SU-DHL-6 (cell line): ENCODE data around the gene ZNF560.
A peak's percentile ranks its signal among the peaks of the same experiment; 100 is the strongest.

Experiments used
- H2AFZ ChIP-seq: fragments of 200-600 bp; sonication (generic); 2 replicates; pipeline ENCODE4 v1.6.1; 2014; ENCODE audit warnings: low read depth, mild to moderate bottlenecking, moderate library complexity, mixed read lengths, antibody characterized with exemption, low read length; ENCODE audit not compliant: severe bottlenecking
- H3F3A ChIP-seq: fragments of 200-600 bp; shearing (Covaris generic); 2 replicates; pipeline ENCODE4 v1.6.0; 2016; ENCODE audit warnings: antibody characterized with exemption, mild to moderate bottlenecking; ENCODE audit not compliant: insufficient read depth
- H3K27ac ChIP-seq: fragments of 200-600 bp; sonication (generic); 2 replicates; pipeline ENCODE4 v1.5.1; 2016; ENCODE audit warnings: low read depth, mild to moderate bottlenecking, low read length, moderate library complexity, mixed read lengths
- H3K27me3 ChIP-seq: fragments of 200-600 bp; sonication (generic), shearing (Covaris generic); 2 replicates; pipeline ENCODE4 v1.6.0; 2014; ENCODE audit warnings: mild to moderate bottlenecking, low read length
- H3K36me3 ChIP-seq: fragments of 200-600 bp; sonication (generic); 2 replicates; pipeline ENCODE4 v1.6.1; 2014; ENCODE audit warnings: mild to moderate bottlenecking, low read length, mixed read lengths
- H3K4me2 ChIP-seq: fragments of 300-600, 200-600 bp; shearing (Covaris generic), sonication (generic); 2 replicates; pipeline ENCODE4 v1.6.0; 2014; ENCODE audit warnings: low read length, low read depth, mild to moderate bottlenecking; ENCODE audit not compliant: poor library complexity, severe bottlenecking
- H3K4me3 ChIP-seq: fragments of 200-600 bp; sonication (generic); 2 replicates; pipeline ENCODE4 v1.5.1; 2014; ENCODE audit warnings: antibody characterized with exemption, low read length, mild to moderate bottlenecking, mixed read lengths; ENCODE audit not compliant: insufficient read depth, poor library complexity, severe bottlenecking
- H3K79me2 ChIP-seq: fragments of 200-600 bp; sonication (generic); 2 replicates; pipeline ENCODE4 v1.6.1; 2014; ENCODE audit warnings: mild to moderate bottlenecking, low read length, moderate library complexity; ENCODE audit not compliant: insufficient read depth
- H3K9ac ChIP-seq: fragments of 200-600 bp; sonication (generic); 2 replicates; pipeline ENCODE4 v1.7.0; 2014; ENCODE audit warnings: mild to moderate bottlenecking, low read length
- H3K9me2 ChIP-seq: fragments of 200-600 bp; sonication (generic); replicated peaks from 2 replicates; pipeline ENCODE4 v1.6.1; 2014; ENCODE audit warnings: low read length; ENCODE audit not compliant: insufficient read depth
- H3K9me3 ChIP-seq: fragments of 200-600 bp; sonication (generic); 2 replicates; pipeline ENCODE4 v1.6.1; 2014; ENCODE audit warnings: low read length, mixed read lengths; ENCODE audit not compliant: insufficient read depth
- H4K20me1 ChIP-seq: fragments of 200-600 bp; sonication (generic); 2 replicates; pipeline ENCODE4 v1.6.1; 2014; ENCODE audit warnings: low read depth, mild to moderate bottlenecking, antibody characterized with exemption, low read length, moderate library complexity, mixed read lengths
- EZH2phosphoT487 ChIP-seq: fragments of 200-600 bp; sonication (generic), shearing (Covaris generic); conservative IDR thresholded peaks from 2 replicates; pipeline ENCODE4 v1.6.1; 2018; ENCODE audit warnings: mild to moderate bottlenecking, antibody characterized with exemption, low read length, moderate library complexity, mixed read lengths
- TF ChIP-seq, protein P1 (sequence below): fragments of 200-600 bp; sonication (generic); IDR thresholded peaks from one replicate; pipeline ENCODE4 v1.5.1; 2017; ENCODE audit warnings: antibody characterized with exemption, mild to moderate bottlenecking, low read length, moderate library complexity; ENCODE audit not compliant: insufficient read depth, poor library complexity, severe bottlenecking

ZNF560 gene

DNA sequence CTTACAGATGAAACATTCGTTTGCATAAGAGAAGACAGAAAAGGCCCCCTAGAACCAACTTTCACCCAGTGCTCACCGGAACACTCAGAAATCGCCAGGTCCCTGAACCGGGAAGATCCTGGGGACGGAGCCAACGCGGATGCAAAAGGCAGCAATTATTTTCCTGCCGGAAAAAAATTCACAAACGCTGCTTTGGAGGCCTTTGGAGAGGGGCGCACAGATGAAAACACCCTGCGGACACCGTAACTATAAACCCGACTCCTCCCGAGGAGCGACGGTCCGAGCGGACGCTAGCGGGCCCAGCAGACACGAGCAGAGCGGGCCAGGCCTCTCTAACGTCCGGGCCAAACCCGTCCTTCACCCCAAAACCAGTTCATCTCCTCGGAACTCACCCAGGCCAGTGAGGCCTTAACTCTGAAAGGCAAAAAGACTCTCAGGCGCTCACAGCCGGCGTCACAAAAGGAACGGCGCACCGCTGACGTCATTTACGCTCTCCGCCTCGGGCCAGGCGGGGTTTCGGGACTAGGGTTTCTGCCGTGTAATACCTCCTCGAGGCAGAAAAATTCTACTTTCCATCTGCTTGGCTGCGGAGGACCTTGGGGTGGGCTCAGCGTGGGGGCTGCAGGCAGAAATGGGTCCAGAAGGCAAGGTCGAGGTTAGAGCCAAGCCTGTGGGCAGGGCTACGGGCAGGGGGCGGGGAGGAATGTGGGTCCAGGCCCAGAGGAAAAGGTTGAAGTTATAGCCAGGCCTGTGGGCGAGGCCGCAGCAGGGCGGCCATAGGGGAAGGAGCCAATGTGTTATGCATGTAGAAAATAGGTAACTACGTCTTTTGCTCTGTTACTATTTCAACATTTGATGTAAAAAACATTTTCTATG lies 40.0 kb upstream of the ZNF560 start, which contains the start of gene ZNF426:
ZNF426 (minus strand) TSS at position 463 of the 876 bp plus-strand sequence. CDS start 2,413 bp downstream, outside the sequence.
- Histone ChIP-seq H3K27ac (peak within 1 kb of the TSS; percentile 46), H3K4me2 (peak within 1 kb of the TSS; percentile 92), H3F3A (no peaks in the 10 kb centered on the region), H3K36me3 (no peaks in the 10 kb centered on the region; the same call in 1 of the 2 replicates), H4K20me1 (no peaks in the 10 kb centered on the region), H2AFZ (peak within 1 kb of the TSS; percentile 76), H3K27me3 (no peaks in the 10 kb centered on the region), H3K4me3 (peak within 1 kb of the TSS; percentile 78), H3K79me2 (peaks cover 13% of the 10 kb centered on the region; the same call in 1 of the 2 replicates), H3K9me3 (peaks cover 8% of the 10 kb centered on the region; the same call in 1 of the 2 replicates), H3K9ac (peak within 1 kb of the TSS; percentile 72), H3K9me2 (no peaks in the 10 kb centered on the region)
- no peak for TF ChIP-seq EZH2phosphoT487
- TF ChIP-seq, protein P1, sequence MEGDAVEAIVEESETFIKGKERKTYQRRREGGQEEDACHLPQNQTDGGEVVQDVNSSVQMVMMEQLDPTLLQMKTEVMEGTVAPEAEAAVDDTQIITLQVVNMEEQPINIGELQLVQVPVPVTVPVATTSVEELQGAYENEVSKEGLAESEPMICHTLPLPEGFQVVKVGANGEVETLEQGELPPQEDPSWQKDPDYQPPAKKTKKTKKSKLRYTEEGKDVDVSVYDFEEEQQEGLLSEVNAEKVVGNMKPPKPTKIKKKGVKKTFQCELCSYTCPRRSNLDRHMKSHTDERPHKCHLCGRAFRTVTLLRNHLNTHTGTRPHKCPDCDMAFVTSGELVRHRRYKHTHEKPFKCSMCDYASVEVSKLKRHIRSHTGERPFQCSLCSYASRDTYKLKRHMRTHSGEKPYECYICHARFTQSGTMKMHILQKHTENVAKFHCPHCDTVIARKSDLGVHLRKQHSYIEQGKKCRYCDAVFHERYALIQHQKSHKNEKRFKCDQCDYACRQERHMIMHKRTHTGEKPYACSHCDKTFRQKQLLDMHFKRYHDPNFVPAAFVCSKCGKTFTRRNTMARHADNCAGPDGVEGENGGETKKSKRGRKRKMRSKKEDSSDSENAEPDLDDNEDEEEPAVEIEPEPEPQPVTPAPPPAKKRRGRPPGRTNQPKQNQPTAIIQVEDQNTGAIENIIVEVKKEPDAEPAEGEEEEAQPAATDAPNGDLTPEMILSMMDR: no peak

DNA sequence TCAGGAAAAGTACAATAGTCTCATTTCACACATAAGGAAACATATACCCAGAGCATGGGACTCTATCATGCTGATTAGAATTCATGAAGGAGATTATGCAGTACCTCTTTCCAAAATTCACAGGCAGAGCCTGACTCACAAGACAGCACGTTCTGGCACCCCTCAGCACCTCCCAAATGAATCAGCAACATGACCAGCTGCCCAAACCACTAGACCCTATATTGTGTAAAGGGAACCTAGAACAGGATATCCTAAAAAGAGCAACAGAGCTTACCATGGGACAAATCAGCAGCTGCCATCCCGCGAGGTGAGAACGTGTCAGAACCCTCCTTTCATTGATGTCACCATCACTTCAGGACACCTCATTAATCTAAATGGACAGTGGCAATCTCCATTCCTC lies 37.5 kb upstream of the ZNF560 start:
- Histone ChIP-seq H3K79me2 (peaks cover 13% of the 10 kb centered on the region; the same call in 1 of the 2 replicates), H3K9ac (no peak overlapping the region), H4K20me1 (no peaks in the 10 kb centered on the region), H3K9me2 (no peaks in the 10 kb centered on the region), H3K27me3 (no peaks in the 10 kb centered on the region), H3K9me3 (peaks cover 14% of the 10 kb centered on the region; the same call in 1 of the 2 replicates), H3K4me2 (no peak overlapping the region), H3K36me3 (peaks cover 15% of the 10 kb centered on the region), H3K4me3 (no peak overlapping the region), H3F3A (no peaks in the 10 kb centered on the region), H3K27ac (no peak overlapping the region), H2AFZ (no peak overlapping the region)
- TF ChIP-seq EZH2phosphoT487: no peak
- TF ChIP-seq, protein P1: no peak

DNA sequence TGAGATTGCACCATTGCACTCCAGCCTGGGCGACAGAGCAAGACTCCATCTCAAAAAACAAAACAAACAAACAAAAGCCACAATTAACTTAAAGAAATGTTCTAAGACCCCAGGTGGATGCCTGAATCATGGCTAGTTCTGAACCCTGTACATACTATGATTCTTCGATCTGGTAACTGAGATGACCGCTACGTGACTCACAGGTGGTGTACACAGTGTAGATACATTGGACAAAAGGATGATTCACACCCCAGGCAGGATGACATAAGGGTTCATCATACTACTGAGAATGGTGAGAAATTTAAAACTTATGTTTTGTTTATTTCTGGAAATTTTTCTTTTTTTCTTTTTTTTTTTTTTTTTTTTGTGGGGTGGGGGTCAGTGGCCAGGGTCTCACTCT lies 33.5 kb upstream of the ZNF560 start:
- peaks cover 49% of the 10 kb centered on the region for H3K36me3 ChIP-seq
- H3K27me3 ChIP-seq: no peaks in the 10 kb centered on the region
- H3F3A ChIP-seq: no peaks in the 10 kb centered on the region
- no peak for TF ChIP-seq EZH2phosphoT487
- TF ChIP-seq, protein P1: no peak
- H3K79me2 ChIP-seq: 0 out of 2 replicates have a peak, but pooled peaks cover 4% of the 10 kb centered on the region
- H4K20me1 ChIP-seq: no peaks in the 10 kb centered on the region
- peaks cover 41% of the 10 kb centered on the region; the same call in 1 of the 2 replicates for H3K9me3 ChIP-seq
- H3K9me2 ChIP-seq: no peaks in the 10 kb centered on the region
- H3K4me2 ChIP-seq: no peak overlapping the region
- no peak overlapping the region for H3K4me3 ChIP-seq
- H3K9ac ChIP-seq: no peak overlapping the region
- H2AFZ ChIP-seq: no peak overlapping the region
- no peak overlapping the region for H3K27ac ChIP-seq
